ENCODE data around the gene CAPZA1. TPM values are rescaled to one million over a fixed set of nuclear protein-coding genes. Genes with fewer than 3 reads are reported as not detected.

CAPZA1 gene
- total RNA-seq, 1 donor from 2014 or later = 35.3 TPM

GRCh38 chr1:112696578-112697314, 77.1 kb downstream of the CAPZA1 start:
- intact Hi-C loops (cut with DNase I) = no loop called here
- no peak for DNase-seq (ENCODE audit: low spot score)

GRCh38 chr1:112697781-112698201, 78.2 kb downstream of the CAPZA1 start:
- intact Hi-C loops (cut with DNase I) = no loop called here
- DNase-seq (ENCODE audit: low spot score) = no peak

DNA sequence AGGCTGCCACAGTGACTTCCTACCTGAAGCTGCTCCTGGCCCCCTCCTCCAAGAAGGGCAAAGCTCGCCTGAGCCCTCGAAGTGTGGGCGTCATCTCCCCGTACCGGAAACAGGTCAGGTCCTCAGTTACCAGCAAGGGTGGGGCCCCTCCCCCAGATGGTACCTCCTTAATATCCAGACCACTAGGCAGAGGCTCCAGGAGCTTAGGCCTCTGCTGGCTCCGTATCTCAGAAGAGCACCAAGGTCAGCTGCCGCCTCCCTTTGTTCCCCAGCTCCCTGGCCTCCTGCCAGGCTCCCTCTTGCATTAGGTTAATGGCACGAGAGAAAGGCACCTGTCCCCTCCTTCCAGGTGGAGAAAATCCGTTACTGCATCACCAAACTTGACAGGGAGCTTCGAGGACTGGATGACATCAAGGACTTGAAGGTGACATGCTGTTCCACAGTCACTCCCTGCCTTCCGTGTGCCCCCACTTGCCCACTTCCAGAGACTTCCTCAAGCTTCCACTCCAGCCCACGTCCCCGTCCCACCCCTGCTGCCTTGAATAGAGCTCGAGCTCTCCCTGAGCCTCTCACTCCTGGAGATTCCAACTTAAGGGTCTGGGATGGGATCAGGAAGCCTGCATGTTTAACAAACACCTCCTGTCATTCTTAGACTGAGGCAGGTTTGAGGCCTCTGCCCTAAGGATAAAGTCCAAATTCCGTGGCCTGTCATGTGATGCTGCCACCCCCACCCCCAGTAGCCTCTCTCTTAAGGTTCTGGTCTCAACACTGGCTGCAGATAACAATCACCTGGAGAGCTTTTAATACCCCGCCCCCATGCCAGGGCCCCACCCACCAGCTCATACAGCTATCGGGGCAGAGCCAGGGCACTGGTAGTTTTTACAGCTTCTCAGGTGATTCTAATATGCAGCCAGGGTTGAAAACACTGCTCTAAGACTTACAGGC, 79.0 kb downstream of the CAPZA1 start:
- DNase-seq (ENCODE audit: low spot score) = no peak
- intact Hi-C loops (cut with DNase I) = no loop called here

DNA sequence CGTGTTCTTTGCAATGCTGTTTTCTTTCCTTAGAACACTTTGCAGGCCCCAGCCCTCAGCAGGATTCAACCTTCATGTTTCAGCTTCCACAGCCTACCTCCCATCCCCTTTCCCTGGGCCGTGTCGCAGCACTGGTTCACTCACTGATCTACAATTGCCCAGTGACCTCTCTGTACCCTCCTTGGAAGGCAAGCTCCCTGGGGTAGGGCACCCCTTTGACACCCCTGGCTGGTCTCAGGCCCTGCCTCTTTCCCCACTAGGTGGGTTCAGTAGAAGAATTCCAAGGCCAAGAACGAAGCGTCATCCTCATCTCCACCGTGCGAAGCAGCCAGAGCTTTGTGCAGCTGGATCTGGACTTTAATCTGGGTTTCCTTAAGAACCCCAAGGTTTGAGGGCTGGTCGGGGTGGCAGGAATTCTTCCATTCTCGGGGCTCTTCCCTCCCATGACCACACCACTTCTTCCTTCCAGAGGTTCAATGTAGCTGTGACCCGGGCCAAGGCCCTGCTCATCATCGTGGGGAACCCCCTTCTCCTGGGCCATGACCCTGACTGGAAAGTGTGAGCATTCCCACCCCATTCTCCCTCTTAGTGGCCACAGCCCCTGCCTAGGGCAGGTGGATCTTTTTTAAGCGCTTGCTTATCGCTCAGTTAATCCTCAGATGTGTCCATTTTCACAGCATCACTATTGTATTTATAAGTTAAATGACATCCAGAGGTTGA, 80.0 kb downstream of the CAPZA1 start:
- intact Hi-C loops (cut with DNase I) = loop anchor here (1.0 kb wide), 1 partner anchor 16 kb away; the partner anchor contains the start of gene PPM1J
- no peak for DNase-seq (ENCODE audit: low spot score)

DNA sequence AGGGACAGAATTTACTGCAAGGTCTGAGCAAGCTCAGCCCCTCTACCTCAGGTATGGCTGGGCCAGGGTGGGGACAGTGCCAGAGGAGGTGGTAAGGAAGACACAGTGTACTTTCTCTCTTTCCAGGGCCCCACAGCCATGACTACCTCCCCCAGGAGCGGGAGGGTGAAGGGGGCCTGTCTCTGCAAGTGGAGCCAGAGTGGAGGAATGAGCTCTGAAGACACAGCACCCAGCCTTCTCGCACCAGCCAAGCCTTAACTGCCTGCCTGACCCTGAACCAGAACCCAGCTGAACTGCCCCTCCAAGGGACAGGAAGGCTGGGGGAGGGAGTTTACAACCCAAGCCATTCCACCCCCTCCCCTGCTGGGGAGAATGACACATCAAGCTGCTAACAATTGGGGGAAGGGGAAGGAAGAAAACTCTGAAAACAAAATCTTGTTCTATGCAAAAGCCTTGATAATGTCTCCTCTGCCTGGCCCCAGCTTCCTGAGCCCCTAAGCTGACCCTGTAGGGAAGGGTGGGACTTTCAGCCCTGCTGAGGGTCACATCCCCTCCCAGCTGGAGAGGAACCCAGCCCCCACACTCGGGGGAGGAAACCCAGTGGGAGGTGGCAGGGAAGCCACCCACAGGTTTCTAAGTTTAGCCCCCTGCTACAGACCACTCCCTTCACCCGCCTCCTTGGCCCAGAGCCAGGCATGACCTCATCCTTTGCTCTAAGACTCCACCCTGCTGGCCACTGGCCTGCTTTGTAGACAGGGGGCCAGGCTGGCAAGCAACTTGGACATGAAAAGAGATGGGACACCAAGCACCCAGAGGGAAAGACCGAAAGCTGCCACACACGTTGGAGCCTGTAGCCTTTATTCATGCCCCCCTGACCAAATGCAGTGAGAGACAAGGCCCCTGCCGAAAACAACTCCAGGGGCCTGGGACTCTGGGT, 80.9 kb downstream of the CAPZA1 start:
- DNase-seq (ENCODE audit: low spot score) = peak; percentile 99
- intact Hi-C loops (cut with DNase I) = loop anchor here (1.0 kb wide), 1 partner anchor 15 kb away; the partner anchor contains the start of gene PPM1J

GRCh38 chr1:112701227-112702066, 81.8 kb downstream of the CAPZA1 start:
- no peak for DNase-seq (ENCODE audit: low spot score)
- intact Hi-C loops (cut with DNase I) = no loop called here

GRCh38 chr1:112702067-112702395, 82.4 kb downstream of the CAPZA1 start:
- no peak for DNase-seq (ENCODE audit: low spot score)
- intact Hi-C loops (cut with DNase I) = no loop called here

DNA sequence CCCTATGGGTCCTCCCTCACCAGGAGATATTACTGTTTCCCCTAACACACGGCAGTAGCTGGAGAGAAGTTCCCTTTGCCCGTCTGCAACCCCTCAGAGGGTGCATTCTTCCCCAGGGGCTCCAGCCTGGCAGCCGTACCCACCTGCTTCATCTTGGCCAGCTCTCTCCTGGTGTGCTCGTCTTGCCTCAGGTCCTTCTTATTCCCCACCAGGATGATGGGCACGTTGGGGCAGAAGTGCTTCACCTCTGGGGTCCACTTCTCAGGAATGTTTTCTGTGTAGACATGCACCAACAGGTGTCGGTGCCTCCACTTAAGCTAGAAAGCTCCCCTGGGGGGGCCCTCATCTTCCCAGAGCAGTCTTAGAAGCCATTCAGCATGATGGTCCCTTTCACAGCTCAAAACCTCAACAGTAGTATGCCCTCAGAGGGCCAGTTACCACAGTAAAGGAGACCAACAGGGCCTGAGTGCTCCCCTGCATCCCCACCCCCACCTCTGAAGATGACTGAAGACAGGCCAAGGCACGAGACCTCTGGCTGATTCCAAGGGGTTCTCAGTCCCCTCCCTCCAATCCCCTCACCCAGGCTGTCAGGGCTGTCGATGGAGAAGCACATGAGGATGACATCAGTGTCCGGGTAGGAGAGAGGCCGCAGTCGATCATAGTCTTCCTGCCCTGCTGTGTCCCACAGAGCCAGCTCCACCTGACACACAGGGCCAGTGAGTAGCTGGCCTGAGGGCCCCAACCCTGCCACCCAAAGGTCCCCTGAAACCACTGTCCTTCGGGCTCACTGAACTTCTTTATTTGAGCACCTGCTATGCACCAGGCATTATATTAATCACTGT, 83.0 kb downstream of the CAPZA1 start:
- intact Hi-C loops (cut with DNase I) = no loop called here
- DNase-seq (ENCODE audit: low spot score) = peak; percentile 67

DNA sequence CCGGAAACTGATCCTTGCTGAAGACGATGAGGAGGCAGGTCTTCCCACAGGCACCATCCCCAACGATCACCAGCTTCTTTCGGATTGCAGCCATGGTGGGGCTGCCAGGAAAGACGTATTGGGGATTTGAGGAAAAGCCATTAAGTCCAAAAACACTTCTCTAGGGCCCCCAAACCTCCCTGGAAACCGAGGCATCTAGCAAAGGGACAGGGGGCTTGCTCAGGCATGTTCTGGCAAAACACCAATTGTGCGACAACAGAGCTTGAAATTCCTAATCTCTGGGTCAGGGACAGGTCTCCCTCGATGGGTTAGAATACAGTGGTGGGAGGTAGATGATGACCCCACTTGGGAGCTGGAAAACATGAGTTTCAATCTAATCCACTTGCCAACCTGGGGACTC, 84.1 kb downstream of the CAPZA1 start:
- intact Hi-C loops (cut with DNase I) = no loop called here

DNA sequence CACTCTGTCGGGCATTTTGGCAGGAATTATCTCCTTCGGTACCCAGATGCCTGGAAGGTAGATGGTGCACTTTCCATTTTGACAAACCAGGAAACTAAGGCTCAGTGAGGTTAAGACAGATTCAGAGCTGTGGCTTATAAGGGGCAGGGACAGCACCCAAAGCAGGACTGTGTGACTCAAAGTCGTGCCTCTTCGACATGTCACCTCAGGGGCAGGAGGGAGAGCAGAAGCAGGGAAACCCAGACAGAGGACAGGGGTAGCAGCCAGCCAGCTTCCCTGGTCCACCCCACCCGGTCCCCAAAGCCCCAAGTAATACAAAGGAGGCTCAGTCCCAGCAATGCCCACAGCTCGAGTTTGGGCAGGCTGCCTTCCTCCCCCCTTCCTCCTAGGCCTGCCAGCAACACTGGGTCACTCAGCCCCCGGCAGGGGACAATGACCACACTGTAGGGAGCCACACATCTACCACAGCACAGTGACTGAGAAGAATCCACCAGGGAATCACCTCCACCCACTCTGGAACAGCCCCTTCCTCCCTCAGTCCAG, 84.8 kb downstream of the CAPZA1 start:
- intact Hi-C loops (cut with DNase I) = no loop called here
- no peak for DNase-seq (ENCODE audit: low spot score)

More for the DNA sequence above, 84.1 kb downstream of the CAPZA1 start:
- no peak for DNase-seq (ENCODE audit: low spot score)

- intact Hi-C loops (cut with DNase I) = no loop called here
- DNase-seq (ENCODE audit: low spot score) = peak; percentile 92
Measured at GRCh38 chr1:112704934-112705627, 85.4 kb downstream of the CAPZA1 start.

GRCh38 chr1:112706505-112707220, 87.0 kb downstream of the CAPZA1 start, which contains the start of gene RHOC:
TSS of gene RHOC (minus strand) at chr1:112707127. CDS start at chr1:112703799, 3,328 bp downstream.
- intact Hi-C loops (cut with DNase I) = loop anchor here (1.0 to 2.0 kb wide), 4 partner anchors 32 to 312 kb away; partner anchors contain the start of genes CAPZA1, MOV10 and ST7L

GRCh38 chr1:112707221-112708001, 87.8 kb downstream of the CAPZA1 start:
- peak; percentile 93 for DNase-seq (ENCODE audit: low spot score)
- intact Hi-C loops (cut with DNase I) = loop anchor here (1.0 to 2.0 kb wide), 4 partner anchors 33 to 313 kb away; partner anchors contain the start of genes CAPZA1, MOV10 and ST7L

More at GRCh38 chr1:112706505-112707220, 87.0 kb downstream of the CAPZA1 start, which contains the start of gene RHOC:
- DNase-seq (ENCODE audit: low spot score) = peak; percentile 84

DNA sequence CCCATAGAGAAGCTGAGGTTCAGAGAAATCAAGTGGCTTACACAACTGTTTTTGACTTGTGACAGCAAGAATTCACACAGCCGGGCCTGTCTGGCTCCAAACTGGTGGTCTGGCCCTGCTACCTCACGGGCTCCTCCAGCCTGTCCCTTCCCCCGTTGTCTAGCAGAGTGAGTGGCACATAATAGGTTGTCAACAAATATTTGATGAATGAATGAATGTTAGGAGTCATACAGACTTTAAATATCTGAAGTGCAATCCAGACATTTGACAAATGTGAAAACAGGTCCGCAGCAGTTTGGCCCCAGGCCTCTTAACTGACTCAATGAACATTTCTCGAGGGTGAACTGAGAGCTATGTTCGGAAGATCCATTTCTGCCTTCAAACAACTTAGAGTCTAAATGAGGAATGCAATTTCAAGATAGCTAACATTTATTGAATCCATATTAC, 88.4 kb downstream of the CAPZA1 start:
- intact Hi-C loops (cut with DNase I) = no loop called here
- peak; percentile 51 for DNase-seq (ENCODE audit: low spot score)
